Measurements from ENCODE around the gene PBRM1.
A peak's percentile ranks its signal among the peaks of the same experiment; 100 is the strongest.

DNA sequence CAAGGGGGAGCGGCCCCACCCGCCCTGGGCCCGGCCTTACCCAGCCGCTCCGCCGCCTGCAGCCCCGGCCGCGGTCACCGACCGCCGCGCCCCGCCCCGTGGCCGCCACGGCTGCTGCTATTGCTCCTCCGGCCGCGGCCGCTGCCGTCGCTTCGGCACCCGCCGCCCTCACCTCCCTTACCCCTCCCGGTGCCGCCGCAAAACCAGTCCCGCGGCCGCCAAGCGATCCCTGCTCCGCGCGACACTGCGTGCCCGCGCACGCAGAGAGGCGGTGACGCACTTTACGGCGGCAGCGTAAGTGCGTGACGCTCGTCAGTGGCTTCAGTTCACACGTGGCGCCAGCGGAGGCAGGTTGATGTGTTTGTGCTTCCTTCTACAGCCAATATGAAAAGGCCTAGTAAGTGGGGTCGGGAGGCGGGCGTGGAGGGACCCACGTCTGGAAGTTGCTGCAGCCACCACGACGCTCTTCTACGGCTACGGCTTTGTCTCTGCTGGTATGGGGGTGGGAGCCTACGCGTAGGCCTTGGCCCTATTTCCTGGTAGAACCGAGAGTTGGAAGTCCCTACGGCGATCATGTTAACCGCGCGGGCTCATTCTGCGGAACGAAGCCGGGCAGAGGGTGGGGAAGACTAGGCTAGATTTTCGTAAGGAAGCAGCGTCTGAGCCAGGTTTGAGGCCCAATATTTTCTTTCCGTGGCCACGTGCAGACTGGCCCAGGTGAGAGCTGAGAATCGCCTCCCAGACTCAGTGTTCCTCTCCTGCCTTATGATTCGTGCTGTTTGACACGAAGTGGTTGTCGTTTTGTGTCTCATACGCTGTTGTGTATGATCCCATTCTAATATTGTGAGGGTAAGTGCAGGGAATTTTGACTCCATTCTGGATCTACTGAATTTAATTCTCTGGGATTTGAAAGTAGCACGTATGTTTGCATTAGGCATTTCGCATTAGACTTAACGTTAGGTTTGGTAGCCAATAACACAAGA, at the start of gene PBRM1, which contains the start of gene GNL3:
- peak in 1 of 4 donors; percentile 64 for TF ChIP-seq POLR2A (IDR thresholded peaks at IDR 0.05)
- TF ChIP-seq, protein P1, sequence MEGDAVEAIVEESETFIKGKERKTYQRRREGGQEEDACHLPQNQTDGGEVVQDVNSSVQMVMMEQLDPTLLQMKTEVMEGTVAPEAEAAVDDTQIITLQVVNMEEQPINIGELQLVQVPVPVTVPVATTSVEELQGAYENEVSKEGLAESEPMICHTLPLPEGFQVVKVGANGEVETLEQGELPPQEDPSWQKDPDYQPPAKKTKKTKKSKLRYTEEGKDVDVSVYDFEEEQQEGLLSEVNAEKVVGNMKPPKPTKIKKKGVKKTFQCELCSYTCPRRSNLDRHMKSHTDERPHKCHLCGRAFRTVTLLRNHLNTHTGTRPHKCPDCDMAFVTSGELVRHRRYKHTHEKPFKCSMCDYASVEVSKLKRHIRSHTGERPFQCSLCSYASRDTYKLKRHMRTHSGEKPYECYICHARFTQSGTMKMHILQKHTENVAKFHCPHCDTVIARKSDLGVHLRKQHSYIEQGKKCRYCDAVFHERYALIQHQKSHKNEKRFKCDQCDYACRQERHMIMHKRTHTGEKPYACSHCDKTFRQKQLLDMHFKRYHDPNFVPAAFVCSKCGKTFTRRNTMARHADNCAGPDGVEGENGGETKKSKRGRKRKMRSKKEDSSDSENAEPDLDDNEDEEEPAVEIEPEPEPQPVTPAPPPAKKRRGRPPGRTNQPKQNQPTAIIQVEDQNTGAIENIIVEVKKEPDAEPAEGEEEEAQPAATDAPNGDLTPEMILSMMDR (IDR thresholded peaks at IDR 0.05): no peak

All from stomach (tissue), 4 donors.